H1 (cell line): ENCODE results near the gene SYNGR3. TPM values are rescaled to one million over a fixed set of nuclear protein-coding genes. Genes with fewer than 3 reads are reported as not detected.
A peak's percentile ranks its signal among the peaks of the same experiment; 100 is the strongest.

Experiments used
- ATF2 ChIP-seq: IDR thresholded peaks from 2 replicates; pipeline ENCODE4 v1.6.1; 2012; ENCODE audit warnings: low read length, inconsistent platforms
- CHD2 ChIP-seq: IDR thresholded peaks from 2 replicates; pipeline ENCODE4 v1.6.1; 2012; ENCODE audit warnings: low read length, improper control_type of control experiment
- EP300 ChIP-seq, 2 experiments: IDR thresholded peaks; 1 replicate in 1 of 2; 2 replicates in 1 of 2; pipeline ENCODE4 v1.6.1; 2011 to 2012; ENCODE audit warnings: low read depth in 2 of 2, low read length in 2 of 2, mild to moderate bottlenecking in 2 of 2, borderline replicate concordance in 1 of 2, inconsistent platforms in 1 of 2, moderate library complexity in 1 of 2
- polyA plus RNA-seq, 7 experiments: library from polyadenylated mRNA; depleted of rRNA in 3 of 7; stranded (reverse) in 5 of 7; unstranded in 2 of 7; fragments of >200 nt in 5 of 7; fragments of 200-250 nt in 2 of 7; gene quantifications; 1 replicate in 5 of 7; 2 replicates in 1 of 7; 4 replicates in 1 of 7; pipeline versions ENCODE4 v1.2.1 to v1.2.3, GENCODE V29; 2011 to 2013; ENCODE audit warnings: missing spikeins in 2 of 7, mixed read lengths in 2 of 7
- total RNA-seq: library from RNA; stranded (reverse); fragmentation: NEBNext Ultra II Directional; extraction: Animal tissue kit (Norgen Biotek cat#: 25700); gene quantifications from 2 replicates; pipeline ENCODE4 v1.2.1, GENCODE V29; 2021

The SYNGR3 gene
- total and polyA plus RNA-seq, 2 of the 8 experiments (the other 6 are each of a cell fraction or from before 2014, with no cell fraction given), result 36.2 to 49.9 TPM

GRCh38 chr16:2003827-2004641 lies 14.3 kb downstream of the SYNGR3 start (continued):
- TF ChIP-seq CHD2 (no peak; the same call in 1 of the 2 replicates), EP300 (IDR thresholded peaks at IDR 0.05; ENCODE audit: borderline replicate concordance in 1 of 2, low read depth in 2 of 2, low read length in 2 of 2) (peak in 1 of 2 experiments; percentile 12; a peak in 1 of 3 replicates), ATF2 (no peak)
